Measurements from ENCODE around the gene DENND5A.

DENND5A gene

GRCh38 chr11:9092853-9093778, 172.0 kb downstream of the DENND5A start:
- DNase-seq = peak in 1 of 2 experiments; percentile 24

DNA sequence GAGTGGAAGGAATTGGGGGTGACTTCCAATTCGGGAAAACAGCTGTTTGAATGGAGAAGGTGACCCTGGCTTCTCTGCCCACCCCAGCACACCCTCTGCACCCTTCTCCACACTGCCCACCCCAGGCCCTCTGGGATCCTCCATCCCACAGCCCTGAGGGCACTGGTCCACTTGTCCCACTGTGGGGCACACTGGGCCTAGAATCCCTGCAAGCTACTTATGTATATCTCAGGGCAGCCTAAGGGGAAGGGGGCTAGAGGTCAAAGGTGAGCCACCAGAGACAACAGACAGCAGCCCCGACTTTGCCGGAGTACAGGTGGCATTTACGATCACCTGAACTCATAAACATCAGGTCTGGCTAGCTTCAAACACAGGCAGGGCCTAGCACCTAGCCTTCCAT, 173.1 kb downstream of the DENND5A start:
- DNase-seq = no peak

DNA sequence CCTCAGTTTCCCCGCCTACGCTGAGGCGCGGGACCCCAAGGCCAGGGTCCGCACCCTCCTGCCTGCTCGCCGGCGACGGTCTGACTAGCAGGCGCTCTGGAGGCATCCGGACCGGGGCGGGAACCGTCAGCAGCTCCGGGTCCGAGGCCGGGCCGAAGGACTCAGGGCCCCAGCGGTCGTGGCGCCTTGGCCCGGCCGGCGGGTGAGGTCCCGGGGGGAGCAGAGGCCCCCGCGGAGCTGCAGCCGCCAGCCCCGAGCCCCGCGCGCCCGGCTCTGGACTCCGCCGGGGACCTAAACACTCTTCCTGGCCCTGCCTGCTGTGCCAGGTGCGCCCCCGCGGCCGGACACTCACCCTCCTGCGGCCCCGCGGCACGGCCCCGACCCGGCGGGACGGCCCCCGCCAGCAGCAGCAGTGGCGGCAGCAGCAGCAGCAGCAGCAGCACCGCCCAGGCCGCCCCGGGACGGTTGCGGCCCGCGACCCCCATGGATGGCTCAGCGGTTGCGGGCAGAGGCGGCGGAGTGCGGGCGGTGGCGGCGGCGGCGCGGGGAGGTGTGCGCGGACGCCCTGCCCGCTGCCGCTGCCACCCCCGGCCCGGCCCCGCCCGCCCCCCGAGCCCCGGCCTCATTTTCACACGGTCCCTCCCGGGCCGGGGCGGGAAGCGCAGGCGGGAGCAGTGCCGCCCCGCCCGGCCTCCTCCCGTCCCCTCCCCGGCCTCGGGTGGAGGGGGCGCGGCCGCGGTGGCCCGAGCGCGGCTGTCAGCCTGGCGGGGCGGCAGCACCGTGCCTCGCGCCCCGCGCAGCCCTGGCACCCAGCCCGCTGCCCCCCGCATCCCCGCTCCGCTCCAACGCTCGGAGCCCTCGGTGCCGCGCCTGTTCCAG, 173.9 kb downstream of the DENND5A start, which contains the start of gene SCUBE2:
TSS of gene SCUBE2 (minus strand) at position 556 of the 879 bp plus-strand sequence. CDS start at position 485, 71 bp downstream.
- no peak for DNase-seq

DNA sequence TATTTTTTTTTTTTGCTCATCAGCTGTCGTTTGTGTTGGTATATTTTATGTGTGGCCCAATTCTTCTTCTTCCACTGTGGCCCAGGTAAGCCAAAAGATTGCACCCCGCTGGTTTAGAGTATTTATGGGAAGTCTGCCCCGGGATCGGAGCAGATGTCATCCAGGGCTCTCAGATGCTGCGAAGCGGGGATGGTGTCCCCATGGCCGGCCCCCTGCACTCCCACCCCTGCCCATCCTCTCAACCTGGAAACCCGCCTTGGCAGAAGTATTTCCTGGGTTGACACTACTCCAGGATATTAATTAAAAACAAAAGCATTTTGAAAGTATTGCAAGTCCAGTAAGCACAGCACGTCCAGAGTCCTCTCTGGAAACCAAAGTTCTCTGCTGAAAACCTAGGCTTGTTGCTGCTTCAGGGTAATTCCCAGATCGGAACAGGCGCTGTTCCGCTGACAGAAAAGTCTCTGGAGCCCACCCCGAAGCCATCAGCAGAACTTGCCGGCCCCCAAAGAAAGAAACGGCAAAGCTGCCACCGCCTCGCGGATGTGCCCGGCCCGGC, 174.6 kb downstream of the DENND5A start:
- peak in 1 of 2 experiments; percentile 9 for DNase-seq

- no peak for DNase-seq
Measured at GRCh38 chr11:9089636-9090035, 175.5 kb downstream of the DENND5A start.

- DNase-seq = no peak
Measured at GRCh38 chr11:9089061-9089460, 176.1 kb downstream of the DENND5A start.

Data from NCI-H524 (cell line).